NOMO-1 treated with dmso at 0.1 percent for 144 hours (cell line): ENCODE data around the gene CNTNAP2.
"Not testable (repeated sequence)": the region's sequence is repeated elsewhere in the genome, so short reads cannot be mapped to it uniquely, and the experiment has no call there.

ENCODE experiments used
- DNase-seq: peaks from one replicate; lab custom pipeline; 2025; ENCODE audit not compliant: unreplicated experiment; lab: John Stamatoyannopoulos, UW

The CNTNAP2 gene

DNA sequence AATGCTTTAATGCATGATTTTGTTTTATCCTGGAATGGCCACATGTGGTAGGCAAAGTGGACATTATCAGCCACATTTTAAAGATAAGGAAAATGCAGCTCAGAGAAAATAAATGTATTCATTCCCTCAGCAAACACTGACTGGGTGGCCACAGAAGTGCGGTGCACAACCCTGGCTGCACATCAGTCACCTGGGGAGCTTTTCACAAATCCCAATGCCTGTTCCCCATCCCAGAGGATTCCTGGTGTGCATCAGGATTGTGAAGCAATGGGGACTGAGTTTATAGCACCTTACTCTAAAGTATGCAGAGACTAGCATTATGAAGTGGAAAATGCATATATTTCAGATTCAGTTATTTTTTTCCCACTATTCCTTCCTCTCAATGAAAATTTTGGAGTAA, 2280.5 kb downstream of the CNTNAP2 start:
- DNase-seq = no peak

DNA sequence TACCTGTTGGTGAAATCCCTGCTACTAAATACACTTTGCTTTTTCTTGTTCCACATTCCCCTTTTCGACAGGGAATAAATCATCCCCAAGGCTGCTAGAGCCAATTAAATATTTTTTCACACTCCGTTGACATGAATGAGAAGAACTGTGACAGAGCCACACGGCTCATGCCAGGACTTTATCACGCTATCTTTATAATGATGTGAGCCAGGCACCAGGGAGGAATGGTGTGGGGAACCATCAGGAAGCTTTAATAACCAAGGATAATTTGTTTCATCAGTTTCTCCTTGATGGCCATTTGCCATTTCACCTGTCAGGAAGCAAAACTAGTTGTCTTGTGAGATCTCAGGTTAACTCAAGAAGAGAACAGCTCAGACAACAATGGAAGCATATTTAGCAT, 2280.9 kb downstream of the CNTNAP2 start:
- no peak for DNase-seq

DNA sequence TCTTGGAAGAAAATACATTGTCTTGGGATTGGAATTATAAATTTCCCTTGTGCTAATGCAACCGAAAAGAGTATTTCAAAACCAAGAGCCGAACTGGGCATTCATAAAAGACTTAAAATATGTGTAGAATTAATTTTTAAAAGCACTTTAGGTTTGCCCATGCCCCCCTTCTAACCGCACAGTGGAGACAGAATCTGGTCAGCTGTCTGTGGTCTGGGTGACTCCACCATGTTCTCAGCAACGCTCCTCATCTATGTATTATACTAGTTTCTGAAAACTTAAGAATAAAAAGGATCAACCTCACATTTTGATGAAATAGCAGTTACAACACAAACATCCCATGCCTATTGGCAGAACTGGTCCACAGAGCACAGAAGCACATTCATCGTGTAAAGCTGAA, 2281.4 kb downstream of the CNTNAP2 start:
- DNase-seq = no peak

DNA sequence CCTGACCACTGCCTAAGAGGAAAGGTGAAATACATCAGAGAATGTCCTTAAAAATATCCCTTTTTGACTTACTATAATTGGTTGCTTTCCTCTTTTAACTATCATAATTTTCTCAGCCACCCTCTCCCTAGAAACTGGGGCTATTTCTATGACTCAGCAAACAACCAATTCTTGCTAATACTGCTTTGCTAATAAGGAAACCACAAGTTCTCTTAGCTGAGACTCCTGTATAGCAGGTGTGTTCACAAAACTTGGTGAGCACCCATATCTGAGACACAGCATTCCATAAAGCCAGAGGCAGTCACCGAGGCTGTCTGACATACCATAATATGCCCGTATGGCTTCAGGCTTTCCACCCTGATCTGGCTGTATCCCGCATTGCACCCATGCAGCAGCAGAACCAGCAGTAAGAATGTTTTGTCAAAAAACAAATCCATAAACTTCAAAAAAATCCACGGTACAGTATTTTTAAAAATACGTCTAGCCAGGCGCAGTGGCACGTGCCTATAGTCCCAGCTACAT, 2282.3 kb downstream of the CNTNAP2 start:
- no peak for DNase-seq

DNA sequence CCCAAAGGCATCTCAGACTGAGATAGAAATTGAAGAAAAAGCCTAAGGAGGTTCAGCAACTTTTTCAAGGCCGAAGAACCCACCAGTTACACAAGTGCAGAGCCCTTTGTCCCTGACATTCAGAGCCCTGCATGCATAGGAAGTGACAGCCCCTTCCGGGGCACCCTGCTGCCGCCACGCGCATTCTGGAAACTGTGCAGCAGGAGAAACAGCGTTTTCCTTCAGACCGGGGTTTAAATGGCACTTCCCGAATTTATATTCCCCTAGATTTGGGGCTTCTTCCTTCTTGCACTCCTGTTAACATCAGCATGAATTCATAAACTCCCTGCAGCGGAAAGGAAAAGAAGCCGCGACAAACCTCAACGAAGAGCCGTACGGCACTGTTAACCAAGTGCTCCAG, 2283.5 kb downstream of the CNTNAP2 start:
- no peak for DNase-seq

DNA sequence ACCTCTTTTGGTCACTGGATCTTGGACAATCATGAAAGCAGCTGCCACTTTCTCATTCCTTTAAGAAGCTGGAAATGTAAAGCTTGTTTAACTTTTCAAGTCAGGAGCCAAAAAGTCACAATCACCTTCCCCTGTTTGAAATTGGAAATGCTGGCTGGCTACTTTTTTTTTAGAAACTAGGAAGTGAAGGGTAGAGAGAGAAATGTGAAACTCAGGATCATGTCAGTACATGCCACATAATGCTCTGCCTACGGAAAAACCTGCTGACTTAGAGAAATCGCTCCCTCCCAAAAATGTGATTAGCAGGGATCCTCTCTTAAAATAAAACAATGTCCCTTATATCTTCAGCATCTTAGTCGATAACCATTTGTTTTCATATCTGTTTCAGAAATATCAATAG, 2285.6 kb downstream of the CNTNAP2 start:
- no peak for DNase-seq

DNA sequence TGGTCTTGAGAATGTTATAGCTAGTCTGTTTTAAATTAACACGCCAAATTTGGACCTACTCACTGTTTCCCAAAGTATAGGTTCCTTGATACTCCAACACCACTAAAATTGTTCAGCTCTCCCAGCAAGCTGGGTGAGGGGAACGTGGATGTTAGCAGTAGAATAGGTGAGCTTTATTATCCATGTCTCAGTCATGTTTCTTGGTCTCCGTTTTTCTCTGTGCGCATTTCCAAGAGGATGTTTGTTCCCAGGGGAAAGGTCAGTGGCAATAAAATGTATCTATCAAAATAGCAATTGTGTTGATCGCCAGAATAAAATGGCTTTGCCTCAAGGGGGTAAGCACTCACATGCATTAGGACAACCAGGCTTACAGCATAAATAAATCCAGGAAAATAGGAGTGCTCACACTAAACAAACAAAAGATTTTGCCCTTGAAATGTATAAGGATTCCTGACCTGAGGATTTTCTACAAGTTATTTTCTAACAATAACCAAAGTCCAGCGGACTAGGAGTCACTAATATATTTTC, 2286.9 kb downstream of the CNTNAP2 start:
- DNase-seq = no peak

DNA sequence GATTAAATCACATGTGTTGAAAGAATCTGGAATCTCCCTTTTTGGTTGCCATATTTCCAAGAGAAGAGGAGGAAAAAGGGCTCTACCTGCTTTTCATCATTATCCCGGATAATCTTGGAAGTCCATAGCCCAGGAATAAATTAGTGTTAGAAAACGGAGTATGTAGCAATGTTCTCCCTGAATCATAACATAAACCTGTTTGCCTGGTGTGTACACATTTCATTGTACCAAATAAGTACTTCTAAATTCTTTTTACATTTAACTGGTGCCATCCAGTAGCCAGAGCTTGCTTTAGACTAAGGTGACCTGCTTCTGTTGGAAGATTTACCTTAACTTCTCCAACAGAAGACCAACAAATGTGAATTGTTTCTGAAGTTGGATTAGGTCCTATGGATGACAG, 2291.7 kb downstream of the CNTNAP2 start:
- DNase-seq = no peak

DNA sequence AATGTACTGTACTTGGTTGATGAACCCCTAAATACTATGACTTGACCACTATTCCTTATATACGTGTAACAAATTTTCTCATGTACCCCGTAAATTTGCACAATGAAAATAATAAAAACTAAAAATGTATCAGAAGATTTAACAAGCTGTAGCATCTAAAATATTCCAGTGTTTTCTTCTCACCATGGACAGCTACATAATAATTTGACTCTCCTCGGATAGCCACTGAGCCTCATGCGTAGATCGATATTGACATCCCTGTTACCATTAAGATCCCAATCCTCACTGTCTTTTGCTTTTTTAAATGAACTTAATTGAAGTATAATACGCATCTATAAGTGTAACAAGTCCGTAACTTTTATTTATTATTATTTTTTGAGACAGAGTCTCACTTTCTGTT, 2294.3 kb downstream of the CNTNAP2 start:
- no peak for DNase-seq

DNA sequence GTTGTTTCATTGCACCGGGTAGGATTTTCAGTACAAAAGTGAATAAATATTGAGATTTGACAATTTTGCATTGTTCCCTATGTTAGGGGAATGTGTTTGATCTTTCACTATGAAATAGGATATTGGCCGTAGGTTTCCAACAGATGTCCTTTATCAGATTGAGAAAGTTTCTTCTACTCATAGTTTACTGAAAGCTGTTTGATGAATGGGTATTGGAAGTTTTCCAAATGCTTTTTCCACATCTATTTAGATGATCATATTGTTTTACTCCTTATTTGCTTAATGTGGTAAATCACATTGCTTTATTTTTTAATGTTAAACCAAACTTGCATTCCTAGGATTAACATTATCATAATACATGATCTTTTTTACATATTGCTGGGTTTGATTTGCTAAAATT, 2296.1 kb downstream of the CNTNAP2 start:
- DNase-seq = no peak

DNA sequence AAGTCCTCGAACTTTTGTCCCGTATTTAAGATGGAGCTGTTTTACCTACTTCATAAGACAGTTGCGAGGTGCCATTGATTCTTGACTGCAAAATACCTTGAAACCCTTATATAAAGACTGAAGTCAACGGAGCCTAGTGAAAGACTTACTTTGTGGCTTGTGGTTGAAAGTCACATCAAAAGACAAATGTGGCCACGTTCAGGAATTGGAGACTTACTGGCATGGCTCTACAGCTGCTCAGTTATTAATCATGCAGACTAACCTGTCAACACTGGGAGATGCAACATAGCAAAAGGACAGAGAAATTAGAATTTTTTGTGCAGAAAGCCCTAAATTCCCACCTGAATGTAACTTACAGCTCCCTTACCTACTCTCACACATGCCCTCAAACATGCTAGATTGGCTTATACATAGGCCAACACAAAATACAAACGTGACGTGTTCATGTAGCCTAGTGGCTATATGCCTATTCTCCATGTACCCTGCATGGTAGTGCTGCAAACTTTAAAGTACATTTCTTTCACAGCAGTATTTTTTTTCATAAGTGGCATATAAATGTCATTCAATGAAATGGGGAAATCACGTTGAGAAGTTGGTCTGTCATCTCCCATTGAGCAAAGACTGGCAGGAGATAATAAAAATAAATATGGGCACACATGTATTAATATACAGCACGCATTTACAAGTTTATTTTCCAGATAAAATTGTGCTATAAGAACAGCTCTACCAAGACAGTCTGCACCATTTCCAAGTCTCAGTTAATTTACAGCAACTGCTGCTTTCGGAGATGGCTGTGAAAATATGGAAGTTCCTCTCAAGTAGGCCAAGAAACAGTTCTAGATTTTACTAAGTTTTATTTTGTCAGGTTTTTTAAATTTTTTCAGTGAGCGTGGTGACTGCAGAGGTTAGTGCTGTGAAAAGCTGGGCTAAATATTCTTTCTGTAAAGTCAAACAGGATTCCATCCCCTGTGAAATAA, 2303.5 kb downstream of the CNTNAP2 start:
- DNase-seq = no peak

DNA sequence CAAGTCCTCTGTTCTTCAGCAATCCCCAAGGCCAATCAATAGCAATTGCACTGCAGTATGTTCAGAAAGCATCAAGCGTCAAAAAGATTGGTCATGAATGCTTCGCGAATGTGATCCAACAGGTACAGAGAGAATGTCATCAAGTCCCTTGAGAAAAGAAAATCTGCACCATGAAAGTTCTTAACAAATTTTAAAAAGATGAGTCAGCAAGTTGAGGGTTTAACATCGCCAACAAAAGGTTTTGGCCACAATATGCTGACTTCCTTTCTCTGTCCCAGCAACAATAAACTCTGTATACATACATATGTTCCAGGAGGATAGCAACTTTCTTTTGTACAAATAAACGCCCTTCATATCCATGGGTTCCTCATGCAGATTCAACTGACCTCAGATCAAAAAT, 2305.4 kb downstream of the CNTNAP2 start:
- DNase-seq = no peak

DNA sequence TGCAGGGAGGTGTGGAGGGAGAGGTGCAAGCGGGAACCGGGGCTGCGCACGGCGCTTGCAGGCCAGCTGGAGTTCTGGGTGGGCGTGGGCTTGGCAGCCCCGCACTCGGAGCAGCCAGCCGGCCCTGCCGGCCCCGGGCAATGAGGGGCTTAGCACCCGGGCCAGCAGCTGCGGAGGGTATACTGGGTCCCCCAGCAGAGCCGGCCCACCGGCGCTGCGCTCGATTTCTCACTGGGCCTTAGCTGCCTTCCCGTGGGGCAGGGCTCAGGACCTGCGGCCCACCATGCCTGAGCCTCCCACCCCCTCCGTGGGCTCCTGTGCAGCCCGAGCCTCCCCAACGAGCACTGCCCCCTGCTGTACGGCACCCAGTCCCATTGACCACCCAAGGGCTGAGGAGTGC, 2309.8 kb downstream of the CNTNAP2 start:
- DNase-seq = not testable (repeated sequence)

DNA sequence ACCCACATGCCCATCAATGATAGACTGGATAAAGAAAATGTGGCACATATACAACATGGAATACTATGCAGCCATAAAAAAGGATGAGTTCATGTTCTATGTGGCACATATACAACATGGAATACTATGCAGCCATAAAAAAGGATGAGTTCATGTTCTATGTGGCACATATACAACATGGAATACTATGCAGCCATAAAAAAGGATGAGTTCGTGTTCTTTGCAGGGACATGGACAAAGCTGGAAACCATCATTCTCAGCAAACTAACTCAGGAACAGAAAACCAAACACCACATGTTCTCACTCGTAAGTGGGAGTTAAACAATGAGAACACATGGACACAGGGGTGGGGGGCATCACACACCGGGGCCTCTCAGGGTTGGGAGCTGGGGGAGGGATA, 2314.1 kb downstream of the CNTNAP2 start:
- DNase-seq = not testable (repeated sequence)

DNA sequence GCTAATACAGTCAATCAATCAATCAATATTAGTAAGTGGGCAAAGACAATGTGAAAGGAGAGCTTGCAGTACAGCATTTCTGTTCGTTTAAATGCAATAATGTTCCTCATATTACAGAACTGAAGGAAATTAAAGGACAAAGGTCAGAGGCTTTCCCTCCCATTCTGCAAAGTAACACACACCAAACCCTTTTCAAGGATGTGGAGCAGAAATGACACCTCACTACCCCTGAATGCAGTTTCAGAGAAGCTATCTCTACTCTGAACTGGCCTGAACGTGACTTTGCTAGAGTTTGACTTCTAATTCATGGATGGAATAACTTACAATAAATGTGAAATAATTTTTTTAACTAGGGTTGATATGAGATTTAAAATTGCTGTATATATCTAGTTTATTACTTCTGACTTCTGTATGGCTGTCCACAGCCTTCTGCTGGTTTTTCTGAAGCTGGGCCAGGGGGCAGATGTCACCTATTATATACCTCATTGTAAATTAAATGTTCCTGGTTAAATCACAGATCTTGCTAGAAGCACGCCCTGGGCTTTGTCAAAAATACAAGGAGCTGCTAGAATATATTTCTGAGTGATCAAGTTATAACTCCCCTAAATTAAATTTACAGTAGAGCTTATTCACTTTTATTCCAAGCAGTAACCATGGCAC, 2317.1 kb downstream of the CNTNAP2 start:
- no peak for DNase-seq

DNA sequence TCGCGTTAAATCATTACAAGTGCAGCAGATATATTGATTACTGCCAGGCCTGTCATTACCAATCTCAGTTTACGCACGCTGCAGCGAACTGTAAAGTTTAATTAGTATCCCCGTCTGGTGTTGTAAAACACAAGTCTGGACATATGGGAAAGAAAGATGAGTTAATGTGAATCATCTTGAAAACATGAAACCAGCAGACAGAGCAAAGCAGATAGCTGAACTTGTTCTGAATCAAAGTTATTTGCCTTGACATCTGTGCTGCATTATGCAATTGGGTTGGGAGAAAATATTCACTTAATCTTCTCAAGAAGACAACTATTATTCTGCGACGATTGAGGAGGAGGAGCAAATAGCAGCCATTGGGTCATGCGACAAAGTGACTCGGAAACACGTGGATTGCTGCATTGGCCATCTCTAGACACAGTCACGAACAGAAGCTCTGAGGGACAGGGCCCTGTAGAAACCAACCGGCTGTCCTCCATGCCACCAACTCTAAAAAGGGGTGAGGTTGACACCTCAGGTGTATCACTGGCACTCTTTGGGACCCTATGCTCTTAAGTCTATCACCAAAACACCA, 2317.7 kb downstream of the CNTNAP2 start:
- no peak for DNase-seq

DNA sequence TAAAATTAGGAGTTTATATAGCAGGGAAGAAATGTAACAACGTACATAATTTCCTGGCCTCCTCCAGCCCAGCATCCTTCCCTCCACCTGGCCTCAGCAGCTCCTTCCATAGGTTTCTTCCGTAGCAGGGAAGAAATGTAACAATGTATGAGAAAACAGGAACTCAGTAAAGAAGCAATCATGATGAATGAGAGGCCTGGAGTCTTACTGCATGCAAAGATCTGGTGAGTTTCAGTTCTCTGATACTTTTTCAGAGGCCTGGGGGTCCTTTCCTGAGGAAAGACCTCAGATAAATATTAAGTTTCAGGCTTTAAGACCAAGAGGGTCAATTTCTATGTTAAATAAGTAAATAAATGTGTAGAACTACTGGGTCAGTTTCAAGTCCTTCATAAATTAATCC, 2318.3 kb downstream of the CNTNAP2 start:
- DNase-seq = no peak

DNA sequence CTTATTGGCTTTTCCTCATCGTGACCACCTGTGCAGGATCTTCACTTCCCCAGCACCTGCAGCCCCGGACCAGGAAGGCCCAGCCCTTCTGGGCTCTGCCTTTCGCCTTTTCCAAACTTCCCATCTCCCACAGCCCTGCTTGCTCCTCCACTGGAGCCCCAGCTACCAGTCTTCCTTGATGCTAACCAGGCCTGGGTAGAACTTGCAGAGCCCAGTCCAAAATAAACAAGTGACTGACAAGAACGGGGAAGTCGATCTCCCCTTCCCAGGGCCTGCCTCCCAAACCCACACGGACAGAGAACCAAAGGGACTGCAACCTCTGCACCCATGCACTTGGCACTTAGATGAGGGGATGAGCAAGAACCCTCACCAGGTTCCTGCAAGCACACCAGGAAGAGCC, 2319.1 kb downstream of the CNTNAP2 start:
- no peak for DNase-seq

DNA sequence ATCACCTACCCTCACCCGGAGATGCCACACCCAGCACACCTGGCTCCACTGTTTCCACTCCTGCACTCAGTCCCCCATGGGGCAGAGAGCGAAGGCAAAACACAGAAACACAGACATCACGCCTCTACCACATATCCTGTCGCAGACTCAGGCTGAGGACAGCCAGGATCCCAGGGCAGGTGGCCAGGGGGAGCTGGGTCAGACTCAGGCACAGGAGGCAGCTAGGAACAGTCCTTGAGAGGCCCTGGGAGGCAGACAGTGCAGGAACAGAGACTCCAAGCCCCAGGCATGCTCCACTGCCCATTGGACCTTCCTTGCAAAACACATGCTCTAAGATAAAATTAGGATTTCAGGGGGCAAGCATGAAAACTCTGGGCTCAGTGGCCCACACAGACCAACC, 2319.5 kb downstream of the CNTNAP2 start:
- no peak for DNase-seq

DNA sequence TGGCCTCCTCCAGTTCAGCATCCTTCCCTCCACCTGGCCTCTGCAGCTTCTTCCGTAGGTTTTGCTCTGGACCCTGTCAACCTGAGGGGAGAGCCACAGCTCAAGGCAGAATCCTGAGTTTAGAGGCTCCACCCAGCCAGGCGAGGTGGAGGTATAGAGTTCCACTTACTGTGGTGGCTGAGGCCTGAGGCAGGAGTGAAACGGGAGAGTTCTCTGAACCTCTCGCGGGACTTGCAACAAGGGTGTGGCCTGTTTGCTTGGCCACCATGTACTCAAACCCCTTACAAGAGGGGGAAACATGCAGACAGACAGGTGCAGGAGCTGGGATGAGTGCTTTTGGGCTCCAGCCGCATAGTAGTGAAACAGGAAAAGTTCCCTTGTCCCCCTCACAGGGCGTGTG, 2320.0 kb downstream of the CNTNAP2 start:
- DNase-seq = no peak

DNA sequence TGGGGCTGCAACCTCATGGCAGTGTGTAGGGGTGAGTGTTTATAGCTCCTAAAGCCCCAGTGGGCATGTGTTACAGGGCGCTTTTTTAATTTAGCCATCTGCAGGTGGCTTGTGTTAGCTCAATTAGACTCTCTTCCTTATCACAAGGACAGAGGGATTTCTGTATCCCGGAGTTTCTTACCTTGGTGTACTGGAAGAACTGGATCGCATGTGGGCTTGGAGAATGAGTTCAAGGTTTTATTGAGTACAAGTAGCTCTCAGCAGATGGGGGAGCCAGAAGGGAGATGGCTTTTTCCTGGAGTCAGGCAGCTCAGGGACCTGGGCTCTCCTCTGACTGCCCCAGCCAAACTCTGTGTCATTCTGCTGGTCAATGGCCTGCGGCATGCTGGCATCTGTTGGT, 2320.4 kb downstream of the CNTNAP2 start:
- no peak for DNase-seq
